ENCODE measurements around the gene DYNLT4. TPM values are rescaled to one million over a fixed set of nuclear protein-coding genes. Genes with fewer than 3 reads are reported as not detected.

The DYNLT4 gene
- total RNA-seq, 1 donor from 2014 or later = 1.4 TPM

GRCh38 chr1:44849575-44850132, 42.5 kb upstream of the DYNLT4 start:
- DNase-seq (ENCODE audit: low spot score) = no peak
- TF ChIP-seq CTCF (IDR thresholded peaks at IDR 0.05; ENCODE audit: unreplicated experiment) = no peak
- Mint-ChIP-seq H3K27ac (ENCODE audit: unreplicated experiment) (no peak overlapping the region), H3K36me3 (ENCODE audit: low read depth, unreplicated experiment) (no peaks in the 10 kb centered on the region), H3K4me3 (ENCODE audit: unreplicated experiment) (no peak overlapping the region), H3K4me1 (ENCODE audit: unreplicated experiment) (peaks cover 6% of the 10 kb centered on the region), H3K9me3 (ENCODE audit: unreplicated experiment) (no peaks in the 10 kb centered on the region), H3K27me3 (ENCODE audit: unreplicated experiment) (no peaks in the 10 kb centered on the region)

- no peak overlapping the region for H3K4me3 Mint-ChIP-seq (ENCODE audit: unreplicated experiment)
- H3K27me3 Mint-ChIP-seq (ENCODE audit: unreplicated experiment) = no peaks in the 10 kb centered on the region
- peaks cover 6% of the 10 kb centered on the region for H3K4me1 Mint-ChIP-seq (ENCODE audit: unreplicated experiment)
- no peak for DNase-seq (ENCODE audit: low spot score)
- H3K27ac Mint-ChIP-seq (ENCODE audit: unreplicated experiment) = no peak overlapping the region
- H3K9me3 Mint-ChIP-seq (ENCODE audit: unreplicated experiment) = no peaks in the 10 kb centered on the region
- no peaks in the 10 kb centered on the region for H3K36me3 Mint-ChIP-seq (ENCODE audit: low read depth, unreplicated experiment)
- TF ChIP-seq CTCF (IDR thresholded peaks at IDR 0.05; ENCODE audit: unreplicated experiment) = no peak
Observed at GRCh38 chr1:44848456-44849181, 41.5 kb upstream of the DYNLT4 start.

- Mint-ChIP-seq H3K27ac (ENCODE audit: unreplicated experiment) (no peak overlapping the region), H3K9me3 (ENCODE audit: unreplicated experiment) (no peaks in the 10 kb centered on the region), H3K36me3 (ENCODE audit: low read depth, unreplicated experiment) (no peaks in the 10 kb centered on the region), H3K27me3 (ENCODE audit: unreplicated experiment) (no peaks in the 10 kb centered on the region), H3K4me1 (ENCODE audit: unreplicated experiment) (peaks cover 6% of the 10 kb centered on the region), H3K4me3 (ENCODE audit: unreplicated experiment) (no peak overlapping the region)
- no peak for DNase-seq (ENCODE audit: low spot score)
- TF ChIP-seq CTCF (IDR thresholded peaks at IDR 0.05; ENCODE audit: unreplicated experiment) = no peak
Observed at GRCh38 chr1:44847845-44848244, 40.7 kb upstream of the DYNLT4 start.

GRCh38 chr1:44846985-44847384, 39.8 kb upstream of the DYNLT4 start:
- H3K4me1 Mint-ChIP-seq (ENCODE audit: unreplicated experiment) = peaks cover 10% of the 10 kb centered on the region
- DNase-seq (ENCODE audit: low spot score) = no peak
- TF ChIP-seq CTCF (IDR thresholded peaks at IDR 0.05; ENCODE audit: unreplicated experiment) = no peak
- no peaks in the 10 kb centered on the region for H3K27me3 Mint-ChIP-seq (ENCODE audit: unreplicated experiment)
- H3K27ac Mint-ChIP-seq (ENCODE audit: unreplicated experiment) = no peak overlapping the region
- no peaks in the 10 kb centered on the region for H3K9me3 Mint-ChIP-seq (ENCODE audit: unreplicated experiment)
- no peaks in the 10 kb centered on the region for H3K36me3 Mint-ChIP-seq (ENCODE audit: low read depth, unreplicated experiment)
- H3K4me3 Mint-ChIP-seq (ENCODE audit: unreplicated experiment) = no peak overlapping the region

Data from endothelial cell (in vitro differentiated cells).